H1 (cell line): Measurements from ENCODE around the gene HACL1. TPM values are rescaled to one million over a fixed set of nuclear protein-coding genes. Genes with fewer than 3 reads are reported as not detected.

Experiments
- FOSL1 ChIP-seq: IDR thresholded peaks from 2 replicates; pipeline ENCODE4 v1.6.1; 2011; ENCODE audit warnings: mild to moderate bottlenecking, low read depth, low read length, moderate library complexity; ENCODE audit not compliant: insufficient read depth
- KDM5A ChIP-seq: fragments of 200-600 bp; IDR thresholded peaks from 2 replicates; pipeline ENCODE4 v1.7.1; 2012; ENCODE audit warnings: mild to moderate bottlenecking, low read length, inconsistent platforms, mixed read lengths
- polyA plus RNA-seq, 7 experiments: library from polyadenylated mRNA; depleted of rRNA in 3 of 7; stranded (reverse) in 5 of 7; unstranded in 2 of 7; fragments of >200 nt in 5 of 7; fragments of 200-250 nt in 2 of 7; gene quantifications; 1 replicate in 5 of 7; 2 replicates in 1 of 7; 4 replicates in 1 of 7; pipeline versions ENCODE4 v1.2.1 to v1.2.3, GENCODE V29; 2011 to 2013; ENCODE audit warnings: missing spikeins in 2 of 7, mixed read lengths in 2 of 7
- total RNA-seq: library from RNA; stranded (reverse); fragmentation: NEBNext Ultra II Directional; extraction: Animal tissue kit (Norgen Biotek cat#: 25700); gene quantifications from 2 replicates; pipeline ENCODE4 v1.2.1, GENCODE V29; 2021
- TF ChIP-seq, protein P1 (sequence below): fragments of 300-600 bp; sonication (generic); IDR thresholded peaks from 2 replicates; pipeline ENCODE4 v1.7.1; 2012; ENCODE audit warnings: low read length, moderate library complexity, mild to moderate bottlenecking, inconsistent platforms; ENCODE audit not compliant: insufficient replicate concordance
- TF ChIP-seq, protein P2 (sequence below): IDR thresholded peaks from 2 replicates; pipeline ENCODE4 v1.6.1; 2011; ENCODE audit warnings: low read depth, mild to moderate bottlenecking, low read length; ENCODE audit not compliant: insufficient read depth

HACL1 gene
- total and polyA plus RNA-seq, 2 of the 8 experiments (the other 6 are each of a cell fraction or from before 2014, with no cell fraction given), result 38.2 to 46.0 TPM

DNA sequence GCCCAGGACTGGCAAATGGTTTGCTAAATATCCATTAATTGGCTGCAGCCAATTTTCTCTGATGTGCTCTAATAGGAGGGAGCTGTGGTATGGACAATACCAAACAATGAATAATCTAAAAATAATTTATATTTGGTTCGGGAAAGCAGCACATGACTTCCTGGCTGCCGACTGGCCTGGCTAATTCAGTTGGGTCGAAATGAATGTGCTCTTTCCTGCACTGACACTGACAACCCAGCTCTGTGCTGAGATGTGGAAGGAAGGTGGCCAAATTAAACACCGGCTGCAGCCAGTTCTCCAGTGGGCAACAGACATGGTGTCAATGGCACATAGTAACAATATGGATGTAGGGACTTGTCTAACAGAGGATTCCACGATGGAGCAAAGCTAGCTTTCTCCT, 58.8 kb downstream of the HACL1 start (continued):
- TF ChIP-seq KDM5A (no peak), FOSL1 (no peak)
- TF ChIP-seq, protein P1, sequence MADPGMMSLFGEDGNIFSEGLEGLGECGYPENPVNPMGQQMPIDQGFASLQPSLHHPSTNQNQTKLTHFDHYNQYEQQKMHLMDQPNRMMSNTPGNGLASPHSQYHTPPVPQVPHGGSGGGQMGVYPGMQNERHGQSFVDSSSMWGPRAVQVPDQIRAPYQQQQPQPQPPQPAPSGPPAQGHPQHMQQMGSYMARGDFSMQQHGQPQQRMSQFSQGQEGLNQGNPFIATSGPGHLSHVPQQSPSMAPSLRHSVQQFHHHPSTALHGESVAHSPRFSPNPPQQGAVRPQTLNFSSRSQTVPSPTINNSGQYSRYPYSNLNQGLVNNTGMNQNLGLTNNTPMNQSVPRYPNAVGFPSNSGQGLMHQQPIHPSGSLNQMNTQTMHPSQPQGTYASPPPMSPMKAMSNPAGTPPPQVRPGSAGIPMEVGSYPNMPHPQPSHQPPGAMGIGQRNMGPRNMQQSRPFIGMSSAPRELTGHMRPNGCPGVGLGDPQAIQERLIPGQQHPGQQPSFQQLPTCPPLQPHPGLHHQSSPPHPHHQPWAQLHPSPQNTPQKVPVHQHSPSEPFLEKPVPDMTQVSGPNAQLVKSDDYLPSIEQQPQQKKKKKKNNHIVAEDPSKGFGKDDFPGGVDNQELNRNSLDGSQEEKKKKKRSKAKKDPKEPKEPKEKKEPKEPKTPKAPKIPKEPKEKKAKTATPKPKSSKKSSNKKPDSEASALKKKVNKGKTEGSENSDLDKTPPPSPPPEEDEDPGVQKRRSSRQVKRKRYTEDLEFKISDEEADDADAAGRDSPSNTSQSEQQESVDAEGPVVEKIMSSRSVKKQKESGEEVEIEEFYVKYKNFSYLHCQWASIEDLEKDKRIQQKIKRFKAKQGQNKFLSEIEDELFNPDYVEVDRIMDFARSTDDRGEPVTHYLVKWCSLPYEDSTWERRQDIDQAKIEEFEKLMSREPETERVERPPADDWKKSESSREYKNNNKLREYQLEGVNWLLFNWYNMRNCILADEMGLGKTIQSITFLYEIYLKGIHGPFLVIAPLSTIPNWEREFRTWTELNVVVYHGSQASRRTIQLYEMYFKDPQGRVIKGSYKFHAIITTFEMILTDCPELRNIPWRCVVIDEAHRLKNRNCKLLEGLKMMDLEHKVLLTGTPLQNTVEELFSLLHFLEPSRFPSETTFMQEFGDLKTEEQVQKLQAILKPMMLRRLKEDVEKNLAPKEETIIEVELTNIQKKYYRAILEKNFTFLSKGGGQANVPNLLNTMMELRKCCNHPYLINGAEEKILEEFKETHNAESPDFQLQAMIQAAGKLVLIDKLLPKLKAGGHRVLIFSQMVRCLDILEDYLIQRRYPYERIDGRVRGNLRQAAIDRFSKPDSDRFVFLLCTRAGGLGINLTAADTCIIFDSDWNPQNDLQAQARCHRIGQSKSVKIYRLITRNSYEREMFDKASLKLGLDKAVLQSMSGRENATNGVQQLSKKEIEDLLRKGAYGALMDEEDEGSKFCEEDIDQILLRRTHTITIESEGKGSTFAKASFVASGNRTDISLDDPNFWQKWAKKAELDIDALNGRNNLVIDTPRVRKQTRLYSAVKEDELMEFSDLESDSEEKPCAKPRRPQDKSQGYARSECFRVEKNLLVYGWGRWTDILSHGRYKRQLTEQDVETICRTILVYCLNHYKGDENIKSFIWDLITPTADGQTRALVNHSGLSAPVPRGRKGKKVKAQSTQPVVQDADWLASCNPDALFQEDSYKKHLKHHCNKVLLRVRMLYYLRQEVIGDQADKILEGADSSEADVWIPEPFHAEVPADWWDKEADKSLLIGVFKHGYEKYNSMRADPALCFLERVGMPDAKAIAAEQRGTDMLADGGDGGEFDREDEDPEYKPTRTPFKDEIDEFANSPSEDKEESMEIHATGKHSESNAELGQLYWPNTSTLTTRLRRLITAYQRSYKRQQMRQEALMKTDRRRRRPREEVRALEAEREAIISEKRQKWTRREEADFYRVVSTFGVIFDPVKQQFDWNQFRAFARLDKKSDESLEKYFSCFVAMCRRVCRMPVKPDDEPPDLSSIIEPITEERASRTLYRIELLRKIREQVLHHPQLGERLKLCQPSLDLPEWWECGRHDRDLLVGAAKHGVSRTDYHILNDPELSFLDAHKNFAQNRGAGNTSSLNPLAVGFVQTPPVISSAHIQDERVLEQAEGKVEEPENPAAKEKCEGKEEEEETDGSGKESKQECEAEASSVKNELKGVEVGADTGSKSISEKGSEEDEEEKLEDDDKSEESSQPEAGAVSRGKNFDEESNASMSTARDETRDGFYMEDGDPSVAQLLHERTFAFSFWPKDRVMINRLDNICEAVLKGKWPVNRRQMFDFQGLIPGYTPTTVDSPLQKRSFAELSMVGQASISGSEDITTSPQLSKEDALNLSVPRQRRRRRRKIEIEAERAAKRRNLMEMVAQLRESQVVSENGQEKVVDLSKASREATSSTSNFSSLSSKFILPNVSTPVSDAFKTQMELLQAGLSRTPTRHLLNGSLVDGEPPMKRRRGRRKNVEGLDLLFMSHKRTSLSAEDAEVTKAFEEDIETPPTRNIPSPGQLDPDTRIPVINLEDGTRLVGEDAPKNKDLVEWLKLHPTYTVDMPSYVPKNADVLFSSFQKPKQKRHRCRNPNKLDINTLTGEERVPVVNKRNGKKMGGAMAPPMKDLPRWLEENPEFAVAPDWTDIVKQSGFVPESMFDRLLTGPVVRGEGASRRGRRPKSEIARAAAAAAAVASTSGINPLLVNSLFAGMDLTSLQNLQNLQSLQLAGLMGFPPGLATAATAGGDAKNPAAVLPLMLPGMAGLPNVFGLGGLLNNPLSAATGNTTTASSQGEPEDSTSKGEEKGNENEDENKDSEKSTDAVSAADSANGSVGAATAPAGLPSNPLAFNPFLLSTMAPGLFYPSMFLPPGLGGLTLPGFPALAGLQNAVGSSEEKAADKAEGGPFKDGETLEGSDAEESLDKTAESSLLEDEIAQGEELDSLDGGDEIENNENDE, result no peak
- TF ChIP-seq, protein P2, sequence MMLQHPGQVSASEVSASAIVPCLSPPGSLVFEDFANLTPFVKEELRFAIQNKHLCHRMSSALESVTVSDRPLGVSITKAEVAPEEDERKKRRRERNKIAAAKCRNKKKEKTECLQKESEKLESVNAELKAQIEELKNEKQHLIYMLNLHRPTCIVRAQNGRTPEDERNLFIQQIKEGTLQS, result no peak
- TF ChIP-seq, all 59 proteins: peak for 0
